Thyroid gland (tissue), 4 donors: ENCODE data around the gene ABCG2.

Experiments used
- POLR2A ChIP-seq, 2 donors: fragments of 450-650 bp; IDR thresholded peaks; one replicate each; pipeline ENCODE4 v1.6.1; 2017; ENCODE audit warnings: antibody characterized with exemption in 2 of 2, mild to moderate bottlenecking in 2 of 2, moderate library complexity in 1 of 2
- TF ChIP-seq, protein P1 (sequence below), 6 experiments: fragments of 200-600 bp in 3 of 6; fragments of 450-650 bp in 3 of 6; sonication (generic) in 3 of 6; IDR thresholded peaks; one replicate each; pipeline ENCODE4 v1.5.1; 2016 to 2019; ENCODE audit warnings: antibody characterized with exemption in 6 of 6, mild to moderate bottlenecking in 2 of 6, inconsistent platforms in 1 of 6, moderate library complexity in 1 of 6

DNA sequence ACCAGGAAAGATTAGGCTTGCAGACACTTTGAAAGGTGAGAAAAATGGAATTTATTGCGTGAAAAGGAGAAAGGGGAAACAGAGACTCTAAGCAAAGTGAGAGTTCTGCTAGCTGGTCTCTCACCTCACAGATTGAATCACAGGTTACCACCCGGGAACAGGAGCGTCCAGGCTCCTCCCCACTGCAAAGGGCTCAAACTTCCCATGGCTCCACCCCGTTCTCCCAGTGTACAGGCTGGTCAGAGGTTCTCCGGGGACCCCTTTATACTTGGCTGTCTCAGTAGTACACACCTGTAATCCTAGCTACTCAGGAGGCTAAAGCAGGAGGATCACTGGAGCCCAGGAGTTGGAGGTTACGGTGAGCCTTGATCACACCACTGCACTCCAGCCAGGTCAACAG is 44.0 kb upstream of the ABCG2 start:
- TF ChIP-seq, protein P1, sequence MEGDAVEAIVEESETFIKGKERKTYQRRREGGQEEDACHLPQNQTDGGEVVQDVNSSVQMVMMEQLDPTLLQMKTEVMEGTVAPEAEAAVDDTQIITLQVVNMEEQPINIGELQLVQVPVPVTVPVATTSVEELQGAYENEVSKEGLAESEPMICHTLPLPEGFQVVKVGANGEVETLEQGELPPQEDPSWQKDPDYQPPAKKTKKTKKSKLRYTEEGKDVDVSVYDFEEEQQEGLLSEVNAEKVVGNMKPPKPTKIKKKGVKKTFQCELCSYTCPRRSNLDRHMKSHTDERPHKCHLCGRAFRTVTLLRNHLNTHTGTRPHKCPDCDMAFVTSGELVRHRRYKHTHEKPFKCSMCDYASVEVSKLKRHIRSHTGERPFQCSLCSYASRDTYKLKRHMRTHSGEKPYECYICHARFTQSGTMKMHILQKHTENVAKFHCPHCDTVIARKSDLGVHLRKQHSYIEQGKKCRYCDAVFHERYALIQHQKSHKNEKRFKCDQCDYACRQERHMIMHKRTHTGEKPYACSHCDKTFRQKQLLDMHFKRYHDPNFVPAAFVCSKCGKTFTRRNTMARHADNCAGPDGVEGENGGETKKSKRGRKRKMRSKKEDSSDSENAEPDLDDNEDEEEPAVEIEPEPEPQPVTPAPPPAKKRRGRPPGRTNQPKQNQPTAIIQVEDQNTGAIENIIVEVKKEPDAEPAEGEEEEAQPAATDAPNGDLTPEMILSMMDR (IDR thresholded peaks at IDR 0.05) = no peak
- TF ChIP-seq POLR2A (IDR thresholded peaks at IDR 0.05) = no peak
